Activated CD4-positive, alpha-beta T cell treated with anti-CD3 and anti-CD28 coated beads, Interleukin-2, amount 10 ng/mL, durations not matched to agents 24 days and 14 days (primary cell): ENCODE results near the gene MAPK6. TPM values are rescaled to one million over a fixed set of nuclear protein-coding genes. Genes with fewer than 3 reads are reported as not detected.
"Not testable (repeated sequence)": the region's sequence is repeated elsewhere in the genome, so short reads cannot be mapped to it uniquely, and the experiment has no call there.

Experiments
- DNase-seq: peaks from one replicate; pipeline ENCODE4 v3.0.0; 2022
- H3K27ac Mint-ChIP-seq: one replicate; pipeline ENCODE4 v1.8.0; 2022; ENCODE audit warnings: mild to moderate bottlenecking, mixed read lengths
- H3K27me3 Mint-ChIP-seq: one replicate; pipeline ENCODE4 v1.8.0; 2022; ENCODE audit warnings: mixed read lengths
- H3K36me3 Mint-ChIP-seq: one replicate; pipeline ENCODE4 v1.8.0; 2022; ENCODE audit warnings: low read depth, mild to moderate bottlenecking, mixed read lengths
- H3K4me1 Mint-ChIP-seq: one replicate; pipeline ENCODE4 v1.8.0; 2021; ENCODE audit warnings: mixed read lengths
- H3K4me3 Mint-ChIP-seq: one replicate; pipeline ENCODE4 v1.8.0; 2022; ENCODE audit warnings: mild to moderate bottlenecking, moderate library complexity, mixed read lengths
- H3K9me3 Mint-ChIP-seq: one replicate; pipeline ENCODE4 v1.8.0; 2021; ENCODE audit warnings: mixed read lengths
- intact Hi-C: fragments of 100-400 bp; cut with micrococcal nuclease; formaldehyde crosslinking; loops from one replicate; pipeline ENCODE4 v1.15.1; 2023
- total RNA-seq: library from RNA; stranded (reverse); gene quantifications from 2 replicates; pipeline ENCODE4 v1.2.3, GENCODE V29; 2022

Gene MAPK6
- total RNA-seq, 1 donor from 2014 or later: 60.9 TPM

- peaks cover 4% of the 10 kb centered on the region for H3K9me3 Mint-ChIP-seq
- intact Hi-C loops: no loop called here
- H3K27ac Mint-ChIP-seq: no peak overlapping the region
- no peak overlapping the region for H3K4me3 Mint-ChIP-seq
- peaks cover 12% of the 10 kb centered on the region for H3K4me1 Mint-ChIP-seq
- no peaks in the 10 kb centered on the region for H3K36me3 Mint-ChIP-seq
- no peak for DNase-seq
- peaks cover 2% of the 10 kb centered on the region for H3K27me3 Mint-ChIP-seq
Observed at GRCh38 chr15:52086011-52086786, 67.2 kb downstream of the MAPK6 start.

DNA sequence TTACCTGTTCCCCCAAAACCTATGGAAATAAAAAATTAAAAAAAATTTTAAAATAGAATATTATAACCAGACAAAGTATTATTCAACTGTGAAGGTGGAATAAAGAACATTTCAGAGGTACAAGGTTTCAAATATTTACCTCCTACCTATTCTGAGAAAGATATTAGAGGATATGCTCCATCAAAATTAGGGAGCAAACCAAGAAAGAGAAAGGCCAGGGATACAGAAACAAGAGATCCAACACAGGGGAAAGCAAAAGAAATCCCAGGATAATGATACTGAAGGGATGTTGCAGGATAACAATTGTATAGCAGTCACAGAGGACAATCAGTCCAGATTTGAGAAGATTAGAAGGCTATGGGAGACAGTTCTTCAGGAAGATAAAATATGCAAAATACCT, 71.2 kb downstream of the MAPK6 start:
- Mint-ChIP-seq H3K27ac (no peak overlapping the region), H3K4me1 (no peaks in the 10 kb centered on the region), H3K4me3 (no peak overlapping the region), H3K9me3 (peaks cover 4% of the 10 kb centered on the region), H3K36me3 (no peaks in the 10 kb centered on the region), H3K27me3 (peaks cover 4% of the 10 kb centered on the region)
- DNase-seq: no peak
- intact Hi-C loops: no loop called here

- Mint-ChIP-seq H3K4me1 (no peaks in the 10 kb centered on the region), H3K4me3 (no peak overlapping the region), H3K27me3 (peaks cover 12% of the 10 kb centered on the region), H3K9me3 (peaks cover 4% of the 10 kb centered on the region), H3K27ac (no peak overlapping the region), H3K36me3 (no peaks in the 10 kb centered on the region)
- intact Hi-C loops: no loop called here
- no peak for DNase-seq
Observed at GRCh38 chr15:52093167-52093538, 74.1 kb downstream of the MAPK6 start.

DNA sequence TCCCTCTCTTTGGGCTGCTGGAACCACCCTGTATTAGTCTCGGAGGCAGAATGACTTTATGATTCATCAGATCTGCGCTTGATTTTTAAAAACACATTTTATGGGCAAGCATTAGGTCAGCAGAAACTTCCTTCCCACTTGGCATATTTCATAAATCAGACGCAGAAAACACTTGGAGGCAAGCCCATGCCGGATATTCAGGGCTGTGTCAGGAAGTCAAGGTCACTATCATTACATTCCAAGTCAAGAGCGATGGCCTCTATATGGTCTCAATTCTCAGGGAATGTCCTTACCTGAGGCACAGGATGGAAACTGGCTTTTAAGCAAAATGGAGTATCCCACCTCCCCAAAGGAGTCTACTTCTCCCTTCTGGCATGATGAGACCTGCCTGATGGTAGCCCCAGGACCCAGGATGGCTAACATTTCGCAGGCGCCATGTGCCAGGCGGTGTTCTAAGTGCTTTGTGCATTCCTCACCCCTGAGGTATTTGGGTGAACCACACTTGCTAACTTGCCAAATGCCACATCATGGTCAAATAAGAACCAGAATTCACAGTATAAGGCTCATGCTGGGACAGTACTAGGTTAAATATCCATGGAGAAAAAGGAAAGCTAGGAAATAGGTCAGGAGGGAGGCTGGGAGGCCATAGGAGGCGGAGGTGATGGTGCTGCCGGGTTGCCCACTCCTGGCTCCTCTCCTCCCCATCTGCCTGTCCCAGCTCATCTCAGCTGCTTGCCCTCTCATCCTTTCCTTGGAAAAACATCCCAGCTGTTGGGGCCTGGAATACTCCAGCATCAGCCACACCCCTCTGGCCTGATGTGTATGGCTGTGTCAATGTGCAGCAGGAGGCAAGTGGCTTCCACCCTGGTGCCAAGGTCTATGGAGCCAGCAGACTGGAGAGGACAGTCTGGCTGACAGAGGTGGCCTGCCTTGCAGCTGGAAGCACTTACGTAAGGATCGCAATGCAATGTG, 74.8 kb downstream of the MAPK6 start:
- H3K4me3 Mint-ChIP-seq: no peak overlapping the region
- no peak for DNase-seq
- peaks cover 12% of the 10 kb centered on the region for H3K27me3 Mint-ChIP-seq
- intact Hi-C loops: no loop called here
- no peak overlapping the region for H3K27ac Mint-ChIP-seq
- no peaks in the 10 kb centered on the region for H3K36me3 Mint-ChIP-seq
- H3K9me3 Mint-ChIP-seq: peaks cover 4% of the 10 kb centered on the region
- H3K4me1 Mint-ChIP-seq: no peaks in the 10 kb centered on the region

DNA sequence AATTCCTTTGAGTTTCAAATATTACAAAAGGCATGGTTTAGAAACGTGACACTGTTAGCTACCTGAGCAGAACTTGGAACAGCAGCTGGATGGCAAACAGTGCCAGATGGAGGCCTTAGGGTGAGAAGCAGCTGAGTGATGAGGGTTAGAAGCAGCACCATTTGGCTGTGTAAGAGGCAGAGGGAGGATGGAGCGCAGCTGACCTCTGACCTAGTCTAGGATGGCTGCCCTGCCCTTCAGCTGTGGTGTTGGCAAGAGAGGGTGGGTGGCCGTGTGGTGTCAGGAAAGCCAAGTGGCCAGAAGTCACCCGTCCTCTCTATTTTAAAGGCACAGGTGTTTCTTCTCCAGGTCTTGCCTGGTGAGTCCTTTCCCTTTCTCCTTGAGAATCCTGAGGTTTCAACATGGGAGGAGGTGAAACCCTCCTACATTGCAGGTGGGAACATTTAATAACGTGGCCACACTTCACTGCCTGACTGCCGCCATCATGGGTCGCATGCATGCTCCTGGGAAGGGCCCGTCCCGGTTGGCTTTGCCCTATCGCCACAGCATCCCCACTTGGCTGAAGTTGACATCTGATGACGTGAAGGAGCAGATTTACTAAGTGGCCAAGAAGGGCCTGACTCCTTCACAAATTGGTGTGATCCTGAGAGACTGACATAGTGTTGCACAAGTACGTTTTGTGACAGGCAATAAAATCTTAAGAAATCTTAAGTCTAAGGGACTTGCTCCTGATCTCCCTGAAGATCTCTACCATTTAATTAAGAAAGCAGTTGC, 76.0 kb downstream of the MAPK6 start:
- intact Hi-C loops: no loop called here
- Mint-ChIP-seq H3K9me3 (peaks cover 4% of the 10 kb centered on the region), H3K4me1 (no peaks in the 10 kb centered on the region), H3K27me3 (peaks cover 12% of the 10 kb centered on the region), H3K27ac (no peak overlapping the region), H3K4me3 (no peak overlapping the region), H3K36me3 (no peaks in the 10 kb centered on the region)
- no peak for DNase-seq

DNA sequence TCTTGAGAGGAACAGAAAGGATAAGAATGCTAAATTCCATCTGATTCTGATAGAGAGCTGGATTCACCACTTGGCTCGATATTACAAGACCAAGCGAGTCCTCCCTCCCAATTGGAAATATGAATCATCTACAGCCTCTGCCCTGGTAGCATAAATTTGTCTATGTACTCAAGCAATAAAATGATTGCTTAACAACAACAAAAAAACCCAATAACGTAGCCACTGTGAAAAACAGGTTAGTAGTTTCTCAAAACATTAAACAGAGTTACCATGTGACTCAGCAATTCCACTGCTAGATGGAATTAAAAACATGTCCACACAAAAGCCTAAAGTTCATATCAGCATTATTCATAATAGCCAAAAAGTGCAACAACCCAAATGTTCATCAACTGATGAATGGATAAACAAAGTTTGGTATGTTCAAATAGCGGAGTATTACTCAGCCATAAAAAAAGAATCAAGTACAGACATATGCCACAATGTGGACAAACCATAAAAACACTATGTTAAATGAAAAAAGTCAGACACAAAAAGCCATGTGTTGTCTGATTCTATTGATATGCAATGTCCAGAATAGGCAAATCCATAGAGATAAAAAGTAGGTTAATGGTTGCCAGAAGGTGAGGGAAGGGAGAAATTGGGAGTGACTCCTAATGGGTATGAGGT, 76.7 kb downstream of the MAPK6 start:
- H3K27me3 Mint-ChIP-seq: peaks cover 10% of the 10 kb centered on the region
- H3K4me1 Mint-ChIP-seq: no peaks in the 10 kb centered on the region
- H3K9me3 Mint-ChIP-seq: no peaks in the 10 kb centered on the region
- no peak for DNase-seq
- no peak overlapping the region for H3K4me3 Mint-ChIP-seq
- H3K36me3 Mint-ChIP-seq: no peaks in the 10 kb centered on the region
- H3K27ac Mint-ChIP-seq: no peak overlapping the region
- intact Hi-C loops: no loop called here

DNA sequence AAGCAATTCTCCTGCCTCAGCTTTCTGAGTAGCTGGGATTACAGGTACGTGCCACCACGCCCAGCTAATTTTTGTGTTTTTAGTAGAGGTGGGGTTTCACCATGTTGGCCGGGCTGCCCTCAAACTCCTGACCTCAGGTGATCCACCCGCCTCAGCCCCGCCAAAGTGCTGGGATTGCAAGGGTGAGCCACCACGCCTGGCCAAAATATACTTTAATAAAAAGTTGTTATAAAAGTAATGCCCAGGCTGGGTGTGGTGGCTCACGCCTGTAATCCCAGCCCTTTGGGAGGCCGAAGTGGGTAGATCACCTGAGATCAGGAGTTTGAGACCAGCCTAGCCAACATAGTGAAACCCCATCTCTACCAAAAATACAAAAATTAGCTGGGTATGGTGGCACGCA, 77.5 kb downstream of the MAPK6 start:
- H3K27me3 Mint-ChIP-seq, H3K36me3 Mint-ChIP-seq, intact Hi-C loops, H3K4me3 Mint-ChIP-seq, DNase-seq, H3K4me1 Mint-ChIP-seq, H3K27ac Mint-ChIP-seq, H3K9me3 Mint-ChIP-seq: not testable (repeated sequence)

- Mint-ChIP-seq H3K27me3 (peaks cover 10% of the 10 kb centered on the region), H3K4me3 (no peak overlapping the region), H3K36me3 (no peaks in the 10 kb centered on the region), H3K4me1 (no peaks in the 10 kb centered on the region), H3K9me3 (no peaks in the 10 kb centered on the region), H3K27ac (no peak overlapping the region)
- no peak for DNase-seq
- intact Hi-C loops: no loop called here
Observed at GRCh38 chr15:52097180-52097579, 78.2 kb downstream of the MAPK6 start.

DNA sequence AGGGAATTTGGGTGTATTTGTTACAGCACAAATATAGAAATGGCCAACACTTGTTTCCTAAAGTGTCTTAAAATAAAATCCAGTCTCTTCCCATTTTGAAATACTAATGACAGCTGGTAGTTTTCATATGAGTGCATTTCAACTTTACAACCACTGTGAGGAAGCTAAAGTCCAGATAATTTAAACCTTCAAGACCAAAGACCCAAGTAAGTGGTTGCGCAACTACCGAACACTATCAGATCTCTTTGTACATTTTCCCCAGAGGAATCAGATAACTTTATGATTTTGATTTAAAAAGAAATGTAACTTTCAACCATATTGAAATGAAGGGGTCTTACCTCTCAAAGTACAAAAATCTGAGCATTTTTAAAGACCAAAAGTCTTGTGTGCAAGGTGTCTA, 79.3 kb downstream of the MAPK6 start:
- intact Hi-C loops: no loop called here
- H3K4me3 Mint-ChIP-seq: no peak overlapping the region
- peaks cover 10% of the 10 kb centered on the region for H3K27me3 Mint-ChIP-seq
- no peak overlapping the region for H3K27ac Mint-ChIP-seq
- H3K9me3 Mint-ChIP-seq: no peaks in the 10 kb centered on the region
- no peaks in the 10 kb centered on the region for H3K36me3 Mint-ChIP-seq
- DNase-seq: no peak
- peaks cover 2% of the 10 kb centered on the region for H3K4me1 Mint-ChIP-seq

DNA sequence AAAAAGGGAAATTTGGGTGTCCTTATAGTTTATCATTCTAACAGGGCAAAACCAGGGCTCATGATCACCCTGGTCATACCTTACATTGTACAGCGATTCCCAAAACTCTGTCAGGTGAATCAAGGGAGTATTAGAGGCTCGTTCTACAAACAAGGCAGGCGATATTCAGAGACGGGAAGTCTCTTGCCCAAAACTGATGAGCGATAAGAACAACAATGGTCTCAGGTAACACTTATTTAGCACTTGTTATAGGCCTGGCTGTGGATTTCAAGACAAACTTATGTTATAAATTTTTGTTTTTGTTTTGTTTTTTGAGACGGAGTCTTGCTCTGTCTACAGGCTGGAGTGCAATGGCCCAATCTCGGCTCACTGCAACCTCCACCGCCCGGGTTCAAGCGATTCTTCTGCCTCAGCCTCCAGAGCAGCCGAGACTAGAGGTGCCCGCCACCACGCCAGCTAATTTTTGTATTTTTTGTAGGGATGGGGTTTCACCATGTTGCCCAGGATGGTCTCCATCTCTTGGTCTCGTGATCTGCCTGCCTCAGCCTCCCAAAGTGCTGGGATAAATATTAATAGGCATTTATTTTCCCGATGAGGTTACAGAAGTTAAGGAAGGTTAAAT, 80.7 kb downstream of the MAPK6 start:
- peaks cover 5% of the 10 kb centered on the region for H3K4me1 Mint-ChIP-seq
- intact Hi-C loops: no loop called here
- no peak overlapping the region for H3K27ac Mint-ChIP-seq
- H3K9me3 Mint-ChIP-seq: no peaks in the 10 kb centered on the region
- DNase-seq: no peak
- no peak overlapping the region for H3K4me3 Mint-ChIP-seq
- H3K27me3 Mint-ChIP-seq: peaks cover 8% of the 10 kb centered on the region
- no peaks in the 10 kb centered on the region for H3K36me3 Mint-ChIP-seq

DNA sequence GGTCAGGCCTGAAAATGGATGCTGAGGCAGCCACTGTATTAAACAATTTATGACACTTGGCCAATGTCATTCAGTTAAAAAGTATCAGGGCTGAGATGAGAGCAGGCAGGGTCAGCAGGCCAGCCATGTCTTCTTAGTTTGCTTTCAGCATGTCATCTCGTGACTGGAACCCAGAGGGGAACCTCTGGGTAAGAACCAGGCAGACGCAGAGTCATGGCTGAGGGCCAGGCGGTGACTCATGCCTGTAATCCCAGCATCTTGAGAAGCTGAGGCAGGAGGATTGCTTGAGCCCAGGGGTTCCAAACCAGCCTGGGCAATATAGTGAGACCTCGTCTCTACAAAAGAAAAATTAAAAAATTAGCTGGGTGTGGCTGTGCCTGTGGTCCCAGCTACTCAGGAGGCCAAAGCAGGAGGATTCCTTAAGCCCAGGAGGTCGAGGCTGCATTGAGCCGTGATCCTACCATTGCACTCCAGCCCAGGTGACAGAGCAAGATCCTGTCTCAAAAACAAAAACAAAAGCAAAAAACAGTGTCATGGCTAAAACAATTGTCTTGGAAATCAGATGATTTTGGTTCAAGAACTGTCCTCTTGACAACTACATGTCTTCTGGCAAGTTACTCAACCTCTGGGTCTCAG, 81.9 kb downstream of the MAPK6 start:
- Mint-ChIP-seq H3K36me3 (no peaks in the 10 kb centered on the region), H3K4me3 (no peak overlapping the region), H3K9me3 (no peaks in the 10 kb centered on the region), H3K4me1 (peaks cover 5% of the 10 kb centered on the region), H3K27me3 (peaks cover 4% of the 10 kb centered on the region), H3K27ac (no peak overlapping the region)
- intact Hi-C loops: no loop called here
- DNase-seq: no peak

DNA sequence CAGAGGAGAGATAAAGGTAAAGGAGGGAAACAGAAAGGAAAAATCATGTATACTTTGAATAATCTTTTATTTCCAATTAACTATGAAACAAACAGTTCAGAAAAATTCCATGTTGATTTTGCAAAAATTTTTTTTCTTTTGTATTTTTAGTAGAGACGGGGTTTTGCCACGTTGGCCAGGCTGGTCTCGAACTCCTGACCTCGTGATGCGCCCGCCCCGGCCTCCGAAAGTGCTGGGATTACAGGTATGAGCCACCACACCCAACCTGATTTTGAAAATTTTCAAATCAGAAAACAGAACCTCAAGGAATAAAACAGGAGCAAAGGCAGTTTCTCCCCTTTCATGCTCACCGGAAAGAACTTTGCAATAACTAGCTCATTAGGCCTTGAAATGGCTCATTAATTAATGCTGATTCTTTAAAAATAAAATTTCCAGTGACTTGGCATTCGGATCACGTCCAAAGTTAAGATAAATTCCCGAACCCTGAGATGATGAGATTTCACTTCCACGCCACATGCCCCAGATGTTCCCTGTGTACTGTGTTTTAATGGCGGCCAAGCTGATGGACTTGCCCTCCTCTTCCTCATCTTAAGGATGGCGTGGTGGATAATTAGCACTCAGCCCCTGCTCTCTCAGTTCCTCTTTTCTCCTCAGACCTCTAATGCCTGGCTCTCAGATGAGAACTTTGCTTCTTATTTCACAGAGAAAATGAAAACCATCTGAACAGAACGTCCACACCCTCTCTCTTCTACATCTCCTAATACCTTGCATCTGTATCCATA, 82.7 kb downstream of the MAPK6 start:
- intact Hi-C loops: no loop called here
- peaks cover 5% of the 10 kb centered on the region for H3K4me1 Mint-ChIP-seq
- no peak for DNase-seq
- no peak overlapping the region for H3K27ac Mint-ChIP-seq
- peaks cover 2% of the 10 kb centered on the region for H3K27me3 Mint-ChIP-seq
- H3K9me3 Mint-ChIP-seq: no peaks in the 10 kb centered on the region
- no peak overlapping the region for H3K4me3 Mint-ChIP-seq
- H3K36me3 Mint-ChIP-seq: no peaks in the 10 kb centered on the region
